ENCODE results near the gene SASH1. TPM values are rescaled to one million over a fixed set of nuclear protein-coding genes. Genes with fewer than 3 reads are reported as not detected.
A peak's percentile ranks its signal among the peaks of the same experiment; 100 is the strongest.

Gene SASH1
- total RNA-seq, 1 donor: 39.7 TPM

- no peak for TF ChIP-seq CTCF (IDR thresholded peaks at IDR 0.05; ENCODE audit: insufficient read depth, low read depth, low read length)
- DNase-seq (ENCODE audit: low read depth): no peak
- no peak overlapping the region for H3K4me3 ChIP-seq (ENCODE audit: low read depth, low read length)
Measured at GRCh38 chr6:148448369-148449012, 105.9 kb downstream of the SASH1 start.

GRCh38 chr6:148450866-148451265 lies 108.2 kb downstream of the SASH1 start:
- no peak for DNase-seq (ENCODE audit: low read depth)
- H3K4me3 ChIP-seq (ENCODE audit: low read depth, low read length): no peak overlapping the region
- no peak for TF ChIP-seq CTCF (IDR thresholded peaks at IDR 0.05; ENCODE audit: insufficient read depth, low read depth, low read length)

GRCh38 chr6:148451690-148452089 lies 109.1 kb downstream of the SASH1 start:
- no peak for TF ChIP-seq CTCF (IDR thresholded peaks at IDR 0.05; ENCODE audit: insufficient read depth, low read depth, low read length)
- no peak overlapping the region for H3K4me3 ChIP-seq (ENCODE audit: low read depth, low read length)
- no peak for DNase-seq (ENCODE audit: low read depth)

GRCh38 chr6:148452876-148453275 lies 110.2 kb downstream of the SASH1 start:
- no peak overlapping the region for H3K4me3 ChIP-seq (ENCODE audit: low read depth, low read length)
- TF ChIP-seq CTCF (IDR thresholded peaks at IDR 0.05; ENCODE audit: insufficient read depth, low read depth, low read length): no peak
- DNase-seq (ENCODE audit: low read depth): no peak

GRCh38 chr6:148453906-148454305 lies 111.3 kb downstream of the SASH1 start:
- no peak for TF ChIP-seq CTCF (IDR thresholded peaks at IDR 0.05; ENCODE audit: insufficient read depth, low read depth, low read length)
- no peak overlapping the region for H3K4me3 ChIP-seq (ENCODE audit: low read depth, low read length)
- DNase-seq (ENCODE audit: low read depth): no peak

- no peak overlapping the region for H3K4me3 ChIP-seq (ENCODE audit: low read depth, low read length)
- no peak for TF ChIP-seq CTCF (IDR thresholded peaks at IDR 0.05; ENCODE audit: insufficient read depth, low read depth, low read length)
- DNase-seq (ENCODE audit: low read depth): peak; percentile 75
Measured at GRCh38 chr6:148455225-148455624, 112.6 kb downstream of the SASH1 start.
